ENCODE results near the gene GINS2.

GRCh38 chr16:85689950-85690320 is 1.2 kb upstream of the GINS2 start:
- TF ChIP-seq CTCF (conservative IDR thresholded peaks at IDR 0.05) (no peak), ZFX (IDR thresholded peaks at IDR 0.05) (no peak)
